K562 (cell line): ENCODE results near the gene EVI5L. TPM values are rescaled to one million over a fixed set of nuclear protein-coding genes. Genes with fewer than 3 reads are reported as not detected.

ENCODE experiments used
- ATF2 ChIP-seq: sonication (generic); formaldehyde crosslinking; IDR thresholded peaks from 2 replicates; pipeline ENCODE4 v1.8.1; 2022; ENCODE audit warnings: missing genetic modification reagents
- CREB1 ChIP-seq, 2 experiments: sonication (generic) in 1 of 2; formaldehyde crosslinking in 1 of 2; IDR thresholded peaks; 2 replicates each; pipeline versions ENCODE4 v1.6.1 to v1.8.0; 2012 to 2022; ENCODE audit warnings: inconsistent platforms in 1 of 2, mild to moderate bottlenecking in 1 of 2, missing genetic modification reagents in 1 of 2, moderate library complexity in 1 of 2
- E2F4 ChIP-seq: sonication (generic); formaldehyde crosslinking; IDR thresholded peaks from 2 replicates; pipeline ENCODE4 v1.8.0; 2022; ENCODE audit warnings: mild to moderate bottlenecking, low read depth, missing genetic modification reagents
- HDAC2 ChIP-seq: fragments of 450-650 bp; IDR thresholded peaks from 2 replicates; pipeline ENCODE4 v1.6.1; 2016; ENCODE audit warnings: mild to moderate bottlenecking
- JUN ChIP-seq, 2 experiments: sonication (generic) in 1 of 2; formaldehyde crosslinking in 1 of 2; IDR thresholded peaks; 2 replicates each; pipeline versions ENCODE4 v1.6.1 to v1.8.0; 2012 to 2022; ENCODE audit warnings: borderline replicate concordance in 2 of 2, mild to moderate bottlenecking in 2 of 2, improper control_type of control experiment in 1 of 2, low read depth in 1 of 2, low read length in 1 of 2, missing genetic modification reagents in 1 of 2
- MNT ChIP-seq, 2 experiments: fragments of 450-650 bp; conservative IDR thresholded peaks; 2 replicates each; pipeline ENCODE4 v1.6.1; 2017; ENCODE audit warnings: mild to moderate bottlenecking in 2 of 2, moderate library complexity in 2 of 2
- POLR2AphosphoS2 ChIP-seq: IDR thresholded peaks from 2 replicates; pipeline ENCODE4 v1.6.1; 2012; ENCODE audit warnings: low read length, improper control_type of control experiment
- PTRF ChIP-seq: fragments of 450-650 bp; IDR thresholded peaks from 2 replicates; pipeline ENCODE4 v1.6.1; 2016; ENCODE audit warnings: mild to moderate bottlenecking, missing genetic modification characterization, missing compliant biosample characterization
- RBFOX2 ChIP-seq: fragments of 200-400 bp; formaldehyde crosslinking; IDR thresholded peaks from 2 replicates; pipeline ENCODE4 v1.6.1; 2017; ENCODE audit warnings: low read depth, mild to moderate bottlenecking, low read length, moderate library complexity
- SAFB ChIP-seq: fragments of 200-400 bp; formaldehyde crosslinking; IDR thresholded peaks from 2 replicates; pipeline ENCODE4 v1.6.1; 2017; ENCODE audit warnings: low read depth, low read length, borderline replicate concordance
- SUPT5H ChIP-seq: fragments of 450-650 bp; IDR thresholded peaks from 2 replicates; pipeline ENCODE4 v1.6.1; 2016
- TCF7 ChIP-seq: sonication (generic); IDR thresholded peaks from 2 replicates; pipeline ENCODE4 v1.6.1; 2016; ENCODE audit warnings: antibody characterized with exemption, borderline replicate concordance
- ZNF124 ChIP-seq: sonication (generic); formaldehyde crosslinking; IDR thresholded peaks from 2 replicates; pipeline ENCODE4 v1.8.1; 2022; ENCODE audit warnings: missing genetic modification reagents
- ZNF740 ChIP-seq, 3 experiments: fragments of 200-800 bp in 1 of 3; sonication (Bioruptor generic) in 1 of 3; sonication (generic) in 1 of 3; formaldehyde crosslinking in 1 of 3; IDR thresholded peaks; 2 replicates each; pipeline versions ENCODE4 v1.6.1 to v1.8.0; 2016 to 2022; ENCODE audit warnings: mild to moderate bottlenecking in 2 of 3, missing compliant biosample characterization in 2 of 3, missing genetic modification characterization in 2 of 3, missing genetic modification reagents in 1 of 3
- ZNF77 ChIP-seq: fragments of 250-450 bp; sonication (Bioruptor Pico); IDR thresholded peaks from 2 replicates; pipeline ENCODE4 v1.5.0; 2020
- polyA plus RNA-seq, 8 experiments: library from polyadenylated mRNA; depleted of rRNA in 4 of 8; stranded (reverse) in 5 of 8; unstranded in 3 of 8; fragments of >200 nt; fragmentation: Nextera tagmentation in 2 of 8; fragmentation: Illumina TruSeq in 1 of 8; extraction: Ambion mirVana in 2 of 8; extraction: Trizol in 1 of 8; gene quantifications; 2 replicates each; pipeline versions ENCODE4 v1.2.1 to v1.2.3, GENCODE V29; 2011 to 2014; ENCODE audit warnings: inconsistent platforms in 1 of 8, missing spikeins in 1 of 8
- total RNA-seq, 7 experiments: library from RNA; depleted of rRNA in 6 of 7; stranded (reverse); fragments of >200 nt in 6 of 7; fragmentation: Illumina TruSeq in 2 of 7; extraction: Trizol in 2 of 7; gene quantifications; 2 replicates each; pipeline versions ENCODE4 v1.2.1 to v1.2.3, GENCODE V29; 2011 to 2021; ENCODE audit warnings: low replicate concordance in 1 of 7
- TF ChIP-seq, protein P1 (sequence below): sonication (generic); formaldehyde crosslinking; IDR thresholded peaks from 2 replicates; pipeline ENCODE4 v1.8.0; 2022; ENCODE audit warnings: mild to moderate bottlenecking, missing genetic modification reagents, borderline replicate concordance

EVI5L gene
- total and polyA plus RNA-seq, 9 of the 15 experiments (the other 6 are each of a cell fraction or from before 2014, with no cell fraction given), result 0.69 to 1.8 (median 1.2) TPM; not detected in 2

GRCh38 chr19:7904074-7905020, 74.3 kb downstream of the EVI5L start (continued):
- TF ChIP-seq MNT (conservative IDR thresholded peaks at IDR 0.05), result peak; percentile 28 to 49; a peak in 3 of 4 replicates
- no peak for TF ChIP-seq ZNF124 (CRISPR knock-in tag)
- TF ChIP-seq E2F4 (CRISPR knock-in tag), result no peak
- TF ChIP-seq ZNF740 (CRISPR knock-in tag; IDR thresholded peaks at IDR 0.05), result peak; percentile 85
- peak in 1 of 2 experiments; percentile 85; a peak in 2 of 4 replicates for TF ChIP-seq ZNF740 (tag; IDR thresholded peaks at IDR 0.05)
- no peak for TF ChIP-seq CREB1 (IDR thresholded peaks at IDR 0.05)
- 0 out of 2 replicates have a peak, but pooled peaks have one; percentile 43 for TF ChIP-seq CREB1 (CRISPR knock-in tag; IDR thresholded peaks at IDR 0.05)
- TF ChIP-seq SAFB, result 0 out of 2 replicates have a peak, but pooled peaks have one; percentile 27
- peak; percentile 8; the same call in 1 of the 2 replicates for TF ChIP-seq RBFOX2
- no peak for TF ChIP-seq TCF7
- TF ChIP-seq, protein P1, sequence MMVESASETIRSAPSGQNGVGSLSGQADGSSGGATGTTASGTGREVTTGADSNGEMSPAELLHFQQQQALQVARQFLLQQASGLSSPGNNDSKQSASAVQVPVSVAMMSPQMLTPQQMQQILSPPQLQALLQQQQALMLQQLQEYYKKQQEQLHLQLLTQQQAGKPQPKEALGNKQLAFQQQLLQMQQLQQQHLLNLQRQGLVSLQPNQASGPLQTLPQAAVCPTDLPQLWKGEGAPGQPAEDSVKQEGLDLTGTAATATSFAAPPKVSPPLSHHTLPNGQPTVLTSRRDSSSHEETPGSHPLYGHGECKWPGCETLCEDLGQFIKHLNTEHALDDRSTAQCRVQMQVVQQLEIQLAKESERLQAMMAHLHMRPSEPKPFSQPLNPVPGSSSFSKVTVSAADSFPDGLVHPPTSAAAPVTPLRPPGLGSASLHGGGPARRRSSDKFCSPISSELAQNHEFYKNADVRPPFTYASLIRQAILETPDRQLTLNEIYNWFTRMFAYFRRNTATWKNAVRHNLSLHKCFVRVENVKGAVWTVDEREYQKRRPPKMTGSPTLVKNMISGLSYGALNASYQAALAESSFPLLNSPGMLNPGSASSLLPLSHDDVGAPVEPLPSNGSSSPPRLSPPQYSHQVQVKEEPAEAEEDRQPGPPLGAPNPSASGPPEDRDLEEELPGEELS, result 0 out of 2 replicates have a peak, but pooled peaks have one; percentile 65
- TF ChIP-seq JUN (IDR thresholded peaks at IDR 0.05; ENCODE audit: borderline replicate concordance, low read depth, low read length), result no peak
- no peak for TF ChIP-seq JUN (CRISPR knock-in tag; IDR thresholded peaks at IDR 0.05; ENCODE audit: borderline replicate concordance)
- no peak for TF ChIP-seq HDAC2
- TF ChIP-seq POLR2AphosphoS2, result no peak
- 0 out of 2 replicates have a peak, but pooled peaks have one; percentile 38 for TF ChIP-seq SUPT5H
- TF ChIP-seq PTRF (tag), result no peak
- no peak for TF ChIP-seq ZNF77 (CRISPR knock-in tag)
- no peak for TF ChIP-seq ATF2 (CRISPR knock-in tag)
